Pancreas (tissue), 10 donors: ENCODE results near the gene NEK6. TPM values are rescaled to one million over a fixed set of nuclear protein-coding genes. Genes with fewer than 3 reads are reported as not detected.

Experiments used
- ATAC-seq, 4 donors: fragments of 200-7000 bp; cut with Tn5 transposase; one replicate each; pipeline versions ENCODE4 v1.8.0 to v1.9.1; 2020; ENCODE audit warnings: mild to moderate bottlenecking in 4 of 4, moderate library complexity in 4 of 4
- DNase-seq, 6 donors: peaks; one replicate each; pipeline ENCODE4 v3.0.0-alpha.2; 2020
- FAIRE-seq: peaks from 2 replicates; lab custom pipeline; 2012; peaks lifted over from hg19 to GRCh38; lab: Jason Lieb, UNC
- H3K27ac ChIP-seq, 4 donors: fragments of 200-600 bp; sonication (generic); 1 replicate in 3 of 4; 2 replicates in 1 of 4; pipeline versions ENCODE4 v1.5.0 to v1.8.0; 2020
- H3K27me3 ChIP-seq, 4 donors: fragments of 200-600 bp; one replicate each; pipeline ENCODE4 v1.8.0; 2021
- H3K36me3 ChIP-seq, 3 donors: fragments of 200-600 bp; sonication (generic) in 1 of 3; one replicate each; pipeline versions ENCODE4 v1.5.0 to v1.8.0; 2020 to 2021
- H3K4me1 ChIP-seq, 3 donors: fragments of 200-600 bp; one replicate each; pipeline ENCODE4 v1.8.0; 2021
- H3K4me3 ChIP-seq, 4 donors: fragments of 200-600 bp; sonication (generic) in 2 of 4; one replicate each; pipeline versions ENCODE4 v1.5.0 to v1.8.0; 2020 to 2021
- H3K9me3 ChIP-seq, 4 donors: fragments of 200-600 bp; one replicate each; pipeline ENCODE4 v1.8.0; 2021
- CTCF ChIP-seq, 4 donors: fragments of 200-600 bp; sonication (generic) in 3 of 4; IDR thresholded peaks; one replicate each; pipeline versions ENCODE4 v1.5.0 to v1.8.0; 2021; ENCODE audit warnings: antibody characterized with exemption in 4 of 4
- WGBS, 2 donors: extraction: QIAGEN DNeasy Blood & Tissue Kit; methylation state at CpG; one replicate each; pipeline ENCODE4 v1.1.7; 2013; 5-methylcytosine and 5-hydroxymethylcytosine counted together
- intact Hi-C, 3 donors: fragments of 100-400 bp; cut with DNase I; formaldehyde crosslinking; loops; one replicate each; pipeline versions ENCODE4 v1.11.1 to v1.14.2; 2022
- polyA plus RNA-seq, 2 donors: library from polyadenylated mRNA; stranded (reverse); fragments of 200-250 nt; gene quantifications; one replicate each; pipeline ENCODE4 v1.2.3, GENCODE V29; 2013
- total RNA-seq, 6 donors: library from RNA; stranded (reverse); fragmentation: NEBNext Ultra II Directional in 4 of 6; extraction: Animal tissue kit (Norgen Biotek cat#: 25700) in 4 of 6; gene quantifications; one replicate each; pipeline versions ENCODE4 v1.2.1 to v1.2.4, GENCODE V29; 2021 to 2023
- donor health status: healthy with polysubstance abuse.
- donor health status: DM: no; HTN: no; CAD: no; lungs with moderate emphysema.
- donor health status: DM: no; HTN: no; CAD: no.
- donor health status: control.
- donor health status: control.
- donor health status: Bipolar disorder and iron deficiency.
- donor health status: DM: yes; HTN: yes; CAD: no.
- donor health status: DM: no; HTN: no; CAD: no.
- donor health status: DM: no; HTN: no; CAD: no.
- donor health status: DM: yes; HTN: yes; CAD: no.

NEK6 gene
- total and polyA plus RNA-seq, 8 donors, result 7.8 to 67.0 (median 29.7) TPM

GRCh38 chr9:124315882-124316281 lies 58.1 kb downstream of the NEK6 start:
- peaks cover 0 to 23% (median 8%) of the 10 kb centered on the region in 3 donors for H3K36me3 ChIP-seq
- no peaks in the 10 kb centered on the region for H3K27me3 ChIP-seq
- no peak for TF ChIP-seq CTCF (IDR thresholded peaks at IDR 0.05)
- H3K4me1 ChIP-seq, result no peaks in the 10 kb centered on the region
- 88 to 90% methylated on average over 16 of the region's 16 CpGs for WGBS, 2 donors
- no peak for ATAC-seq
- H3K4me3 ChIP-seq, result no peak overlapping the region
- no peak for DNase-seq
- intact Hi-C loops, result no loop called here
- H3K27ac ChIP-seq, result no peak overlapping the region
- no peak for FAIRE-seq
- H3K9me3 ChIP-seq, result no peaks in the 10 kb centered on the region

- no peaks in the 10 kb centered on the region for H3K9me3 ChIP-seq
- no peak for FAIRE-seq
- ATAC-seq, result peak; percentile 86 to 92 (median 89)
- peak; percentile 65 to 83 (median 74) for TF ChIP-seq CTCF (IDR thresholded peaks at IDR 0.05)
- H3K36me3 ChIP-seq, result peaks cover 0 to 8% (median 3%) of the 10 kb centered on the region in 3 donors
- 57 to 62% methylated on average over 17 of the region's 17 CpGs for WGBS, 2 donors
- peak in 5 of 6 donors; percentile 51 to 77 (median 71) for DNase-seq
- no peaks in the 10 kb centered on the region for H3K4me1 ChIP-seq
- intact Hi-C loops, result loop anchor here in 2 of 3 donors (5.0 kb wide), 1 partner anchor 193 kb away; no protein-coding TSS in a partner anchor
- no peaks in the 10 kb centered on the region for H3K27me3 ChIP-seq
- H3K4me3 ChIP-seq, result no peak overlapping the region
- no peak overlapping the region for H3K27ac ChIP-seq
Measured at GRCh38 chr9:124320062-124320973, 62.6 kb downstream of the NEK6 start.

GRCh38 chr9:124321416-124321815 lies 63.7 kb downstream of the NEK6 start:
- WGBS, 2 donors, result 91 to 93% methylated on average over 12 of the region's 12 CpGs

GRCh38 chr9:124321935-124322334 lies 64.2 kb downstream of the NEK6 start:
- intact Hi-C loops, result loop anchor here in 2 of 3 donors (5.0 kb wide), 1 partner anchor 195 kb away; no protein-coding TSS in a partner anchor
- no peak for FAIRE-seq
- no peak for ATAC-seq

More at GRCh38 chr9:124321416-124321815, 63.7 kb downstream of the NEK6 start:
- DNase-seq (peak in 1 of 6 donors; percentile 15), ATAC-seq (no peak), FAIRE-seq (no peak)
- Histone ChIP-seq H3K4me3 (no peak overlapping the region), H3K9me3 (no peaks in the 10 kb centered on the region), H3K27me3 (no peaks in the 10 kb centered on the region), H3K4me1 (no peaks in the 10 kb centered on the region), H3K27ac (no peak overlapping the region), H3K36me3 (peaks cover 0 to under 1% (median 0%) of the 10 kb centered on the region in 3 donors)
- intact Hi-C loops, result loop anchor here in 2 of 3 donors (5.0 kb wide), 1 partner anchor 194 kb away; no protein-coding TSS in a partner anchor
- no peak for TF ChIP-seq CTCF (IDR thresholded peaks at IDR 0.05)

More at GRCh38 chr9:124321935-124322334, 64.2 kb downstream of the NEK6 start:
- Histone ChIP-seq H3K9me3 (no peaks in the 10 kb centered on the region), H3K27ac (no peak overlapping the region), H3K36me3 (peaks cover 0 to 6% (median under 1%) of the 10 kb centered on the region in 3 donors), H3K27me3 (no peaks in the 10 kb centered on the region), H3K4me1 (no peaks in the 10 kb centered on the region), H3K4me3 (no peak overlapping the region)
- 65 to 77% methylated on average over 4 of the region's 4 CpGs for WGBS, 2 donors
- no peak for TF ChIP-seq CTCF (IDR thresholded peaks at IDR 0.05)
- DNase-seq, result peak in 1 of 6 donors; percentile 62
